ENCODE data around the gene SLK. TPM values are rescaled to one million over a fixed set of nuclear protein-coding genes. Genes with fewer than 3 reads are reported as not detected.

SLK gene
- polyA plus RNA-seq, 2 of the 4 experiments (the other 2 are of a cell fraction), result 23.3 to 29.2 TPM

DNA sequence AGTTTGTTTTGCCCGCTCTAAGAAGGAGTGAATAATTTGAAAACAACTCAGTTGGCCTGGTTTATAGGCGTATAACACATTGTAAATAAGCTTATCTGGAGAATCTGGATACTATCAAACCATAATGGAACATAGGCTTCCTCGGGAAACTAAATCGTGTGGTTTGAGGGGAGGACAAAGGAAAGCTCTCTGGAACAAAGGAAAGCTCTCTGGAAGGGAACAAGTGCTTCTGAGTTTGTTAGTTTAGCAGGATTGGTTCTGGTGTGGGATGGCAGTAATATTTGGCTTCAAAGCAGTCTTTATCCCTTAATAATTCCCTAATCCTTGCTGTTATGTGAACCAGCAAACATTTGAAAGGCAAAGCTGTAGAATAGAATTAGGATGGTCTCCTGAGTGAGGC, 15.0 kb upstream of the SLK start:
- Histone ChIP-seq H3K27ac (no peak overlapping the region), H3K4me3 (no peak overlapping the region), H3K9me3 (peaks cover 4% of the 10 kb centered on the region; the same call in 1 of the 3 replicates), H3K4me2 (no peak overlapping the region), H3K4me1 (no peaks in the 10 kb centered on the region)
- ChIA-PET POLR2A (no interaction called here), CTCF (interaction anchor here (1.0 to 1.7 kb wide), 3 partner anchors 64 to 239 kb away, joined by 3 to 5 read pairs (median 4); no protein-coding TSS in a partner anchor)
- WGBS (ENCODE audit: missing lambda C conversion rate), result 65% methylated on average over 4 of the region's 4 CpGs
- DNase-seq (ENCODE audit: low read depth in 1 of 2, low spot score in 1 of 2), result no peak
- no peak for ATAC-seq
- TF ChIP-seq POLR2A (IDR thresholded peaks at IDR 0.05; ENCODE audit: low read length) (no peak), JUN (IDR thresholded peaks at IDR 0.05) (no peak), HOXA7 (CRISPR knock-in tag; IDR thresholded peaks at IDR 0.05) (no peak), FOXS1 (CRISPR knock-in tag; IDR thresholded peaks at IDR 0.05) (no peak), GATA3 (IDR thresholded peaks at IDR 0.05; ENCODE audit: borderline replicate concordance) (no peak), BHLHE40 (IDR thresholded peaks at IDR 0.05; ENCODE audit: low read depth, low read length) (no peak)
- TF ChIP-seq, protein P1, sequence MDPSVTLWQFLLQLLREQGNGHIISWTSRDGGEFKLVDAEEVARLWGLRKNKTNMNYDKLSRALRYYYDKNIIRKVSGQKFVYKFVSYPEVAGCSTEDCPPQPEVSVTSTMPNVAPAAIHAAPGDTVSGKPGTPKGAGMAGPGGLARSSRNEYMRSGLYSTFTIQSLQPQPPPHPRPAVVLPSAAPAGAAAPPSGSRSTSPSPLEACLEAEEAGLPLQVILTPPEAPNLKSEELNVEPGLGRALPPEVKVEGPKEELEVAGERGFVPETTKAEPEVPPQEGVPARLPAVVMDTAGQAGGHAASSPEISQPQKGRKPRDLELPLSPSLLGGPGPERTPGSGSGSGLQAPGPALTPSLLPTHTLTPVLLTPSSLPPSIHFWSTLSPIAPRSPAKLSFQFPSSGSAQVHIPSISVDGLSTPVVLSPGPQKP (IDR thresholded peaks at IDR 0.05; ENCODE audit: low read depth, low read length), result no peak
- no peak for FAIRE-seq

DNA sequence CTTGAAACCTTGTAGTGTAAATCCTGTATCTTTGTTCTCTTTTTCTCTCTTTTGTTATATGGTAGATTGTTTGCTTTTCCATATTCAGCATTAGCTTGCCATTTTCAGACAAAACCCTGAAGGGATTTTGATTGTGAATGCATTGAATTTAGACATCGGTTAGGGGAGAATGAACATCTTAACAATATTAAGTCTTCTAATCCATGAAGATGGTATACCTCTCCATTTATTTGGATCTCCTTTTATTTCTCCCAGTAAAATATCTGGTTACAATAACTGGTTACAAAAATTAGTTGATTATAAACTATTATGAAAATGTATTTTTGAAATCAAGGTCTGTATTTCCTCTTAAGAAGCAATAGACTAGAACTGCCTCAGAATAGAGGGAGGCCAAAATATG, 12.4 kb upstream of the SLK start:
- 92% methylated on average over 1 of the region's 1 CpG for WGBS (ENCODE audit: missing lambda C conversion rate)
- TF ChIP-seq KDM1A (IDR thresholded peaks at IDR 0.05; ENCODE audit: low read depth) (no peak), CBX8 (IDR thresholded peaks at IDR 0.05) (no peak), CBX2 (IDR thresholded peaks at IDR 0.05; ENCODE audit: borderline replicate concordance, low read depth) (no peak), HES2 (IDR thresholded peaks at IDR 0.05) (no peak), HMGXB4 (CRISPR knock-in tag; IDR thresholded peaks at IDR 0.05; ENCODE audit: borderline replicate concordance) (no peak), HEYL (CRISPR knock-in tag; IDR thresholded peaks at IDR 0.05) (no peak), NPAS2 (CRISPR knock-in tag; IDR thresholded peaks at IDR 0.05; ENCODE audit: borderline replicate concordance) (no peak)
- TF ChIP-seq, protein P1 (IDR thresholded peaks at IDR 0.05; ENCODE audit: low read depth, low read length), result no peak
- Histone ChIP-seq H3K27ac (no peak overlapping the region), H3K4me2 (no peak overlapping the region), H3K4me3 (no peak overlapping the region), H3K9me3 (peaks cover 4% of the 10 kb centered on the region; the same call in 1 of the 3 replicates), H3K4me1 (no peaks in the 10 kb centered on the region)
- POLR2A ChIA-PET, result no interaction called here
- CTCF ChIA-PET, result no interaction called here
- no peak for ATAC-seq
- no peak for DNase-seq (ENCODE audit: low read depth in 1 of 2, low spot score in 1 of 2)
- FAIRE-seq, result no peak

DNA sequence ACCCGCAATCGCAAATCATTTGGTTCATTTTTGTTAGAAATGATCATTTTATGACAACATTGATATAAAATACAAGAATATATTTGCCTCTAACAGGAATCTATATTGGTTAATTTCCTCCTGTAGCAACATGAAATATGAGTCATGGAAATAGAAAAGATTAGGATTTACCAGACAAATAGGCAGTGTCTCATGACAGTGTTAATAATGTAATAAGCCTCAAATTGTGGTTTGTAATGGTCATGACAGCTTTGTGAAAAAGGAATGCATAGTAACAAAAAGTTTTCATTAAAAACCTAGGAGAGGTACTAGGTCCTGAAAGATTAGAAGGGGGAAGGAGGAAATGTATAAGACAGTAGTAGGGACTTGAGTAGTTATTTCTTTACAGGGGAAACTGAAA, 7.9 kb upstream of the SLK start:
- no peaks in the 10 kb centered on the region for H3K4me1 ChIP-seq
- H3K27ac ChIP-seq, result no peak overlapping the region
- H3K9me3 ChIP-seq, result peaks cover 4% of the 10 kb centered on the region; the same call in 1 of the 3 replicates
- ChIA-PET POLR2A (no interaction called here), CTCF (no interaction called here)
- H3K4me2 ChIP-seq, result no peak overlapping the region
- H3K4me3 ChIP-seq, result no peak overlapping the region
- TF ChIP-seq PBX3 (IDR thresholded peaks at IDR 0.05) (no peak), HEYL (CRISPR knock-in tag; IDR thresholded peaks at IDR 0.05) (no peak), RFX5 (IDR thresholded peaks at IDR 0.05) (no peak), CBX2 (IDR thresholded peaks at IDR 0.05; ENCODE audit: borderline replicate concordance, low read depth) (no peak), FOSL2 (IDR thresholded peaks at IDR 0.05) (no peak), FOSL2 (CRISPR knock-in tag; IDR thresholded peaks at IDR 0.05) (peak; percentile 26; the same call in 1 of the 2 replicates), NFE2L2 (conservative IDR thresholded peaks at IDR 0.05; ENCODE audit: low read length) (no peak), RCOR1 (IDR thresholded peaks at IDR 0.05; ENCODE audit: low read depth, low read length) (no peak)
- TF ChIP-seq, protein P2, sequence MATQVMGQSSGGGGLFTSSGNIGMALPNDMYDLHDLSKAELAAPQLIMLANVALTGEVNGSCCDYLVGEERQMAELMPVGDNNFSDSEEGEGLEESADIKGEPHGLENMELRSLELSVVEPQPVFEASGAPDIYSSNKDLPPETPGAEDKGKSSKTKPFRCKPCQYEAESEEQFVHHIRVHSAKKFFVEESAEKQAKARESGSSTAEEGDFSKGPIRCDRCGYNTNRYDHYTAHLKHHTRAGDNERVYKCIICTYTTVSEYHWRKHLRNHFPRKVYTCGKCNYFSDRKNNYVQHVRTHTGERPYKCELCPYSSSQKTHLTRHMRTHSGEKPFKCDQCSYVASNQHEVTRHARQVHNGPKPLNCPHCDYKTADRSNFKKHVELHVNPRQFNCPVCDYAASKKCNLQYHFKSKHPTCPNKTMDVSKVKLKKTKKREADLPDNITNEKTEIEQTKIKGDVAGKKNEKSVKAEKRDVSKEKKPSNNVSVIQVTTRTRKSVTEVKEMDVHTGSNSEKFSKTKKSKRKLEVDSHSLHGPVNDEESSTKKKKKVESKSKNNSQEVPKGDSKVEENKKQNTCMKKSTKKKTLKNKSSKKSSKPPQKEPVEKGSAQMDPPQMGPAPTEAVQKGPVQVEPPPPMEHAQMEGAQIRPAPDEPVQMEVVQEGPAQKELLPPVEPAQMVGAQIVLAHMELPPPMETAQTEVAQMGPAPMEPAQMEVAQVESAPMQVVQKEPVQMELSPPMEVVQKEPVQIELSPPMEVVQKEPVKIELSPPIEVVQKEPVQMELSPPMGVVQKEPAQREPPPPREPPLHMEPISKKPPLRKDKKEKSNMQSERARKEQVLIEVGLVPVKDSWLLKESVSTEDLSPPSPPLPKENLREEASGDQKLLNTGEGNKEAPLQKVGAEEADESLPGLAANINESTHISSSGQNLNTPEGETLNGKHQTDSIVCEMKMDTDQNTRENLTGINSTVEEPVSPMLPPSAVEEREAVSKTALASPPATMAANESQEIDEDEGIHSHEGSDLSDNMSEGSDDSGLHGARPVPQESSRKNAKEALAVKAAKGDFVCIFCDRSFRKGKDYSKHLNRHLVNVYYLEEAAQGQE (IDR thresholded peaks at IDR 0.05), result no peak
- DNase-seq (ENCODE audit: low read depth in 1 of 2, low spot score in 1 of 2), result no peak
- ATAC-seq, result no peak
- WGBS (ENCODE audit: missing lambda C conversion rate), result 87% methylated on average over 2 of the region's 2 CpGs
- no peak for FAIRE-seq

Measured in A549 (cell line).